Kidney epithelial cell (primary cell): ENCODE results near the gene DNAJC18. TPM values are rescaled to one million over a fixed set of nuclear protein-coding genes. Genes with fewer than 3 reads are reported as not detected.
A peak's percentile ranks its signal among the peaks of the same experiment; 100 is the strongest.

Experiments
- DNase-seq: peaks from one replicate; pipeline ENCODE4 v3.0.0-alpha.2; 2010; ENCODE audit warnings: low read depth
- H3K27me3 ChIP-seq: 2 replicates; pipeline ENCODE4 v1.6.0; 2011; ENCODE audit warnings: low read length; ENCODE audit not compliant: control insufficient read depth, insufficient read depth
- H3K36me3 ChIP-seq: 2 replicates; pipeline ENCODE4 v1.5.1; 2011; ENCODE audit warnings: low read length; ENCODE audit not compliant: control insufficient read depth, insufficient read depth
- H3K4me3 ChIP-seq: 2 replicates; pipeline ENCODE4 v1.5.1; 2011; ENCODE audit warnings: low read depth, mild to moderate bottlenecking, control low read depth, low read length
- CTCF ChIP-seq: IDR thresholded peaks from 2 replicates; pipeline ENCODE4 v1.5.1; 2011; ENCODE audit warnings: mild to moderate bottlenecking, moderate library complexity, low read length, control low read depth, inconsistent platforms; ENCODE audit not compliant: insufficient read depth, poor library complexity, severe bottlenecking
- total RNA-seq: library from RNA; depleted of rRNA; stranded (reverse); fragments of >200 nt; gene quantifications from 2 replicates; pipeline ENCODE4 v1.2.3, GENCODE V29; 2015

The DNAJC18 gene
- total RNA-seq, 1 donor from 2014 or later: 14.2 TPM

DNA sequence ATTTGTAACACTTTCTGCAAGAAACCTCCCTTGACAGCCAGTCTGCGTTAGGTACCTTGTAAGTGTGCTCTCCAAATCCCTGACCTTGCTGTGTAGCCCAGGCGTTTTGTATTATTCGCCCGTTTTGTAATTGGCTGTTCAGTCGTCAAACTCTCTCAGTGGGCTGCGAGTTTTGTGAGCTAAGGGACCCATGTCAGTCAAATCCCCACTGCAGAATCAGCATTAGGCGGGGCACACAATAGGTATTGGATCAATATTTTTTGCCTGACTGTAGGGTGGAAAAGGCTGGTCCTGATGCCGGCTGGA lies 665 bp downstream of the DNAJC18 start:
- peak overlapping the region; percentile 68 for H3K4me3 ChIP-seq
- no peak for TF ChIP-seq CTCF
- DNase-seq: no peak

DNA sequence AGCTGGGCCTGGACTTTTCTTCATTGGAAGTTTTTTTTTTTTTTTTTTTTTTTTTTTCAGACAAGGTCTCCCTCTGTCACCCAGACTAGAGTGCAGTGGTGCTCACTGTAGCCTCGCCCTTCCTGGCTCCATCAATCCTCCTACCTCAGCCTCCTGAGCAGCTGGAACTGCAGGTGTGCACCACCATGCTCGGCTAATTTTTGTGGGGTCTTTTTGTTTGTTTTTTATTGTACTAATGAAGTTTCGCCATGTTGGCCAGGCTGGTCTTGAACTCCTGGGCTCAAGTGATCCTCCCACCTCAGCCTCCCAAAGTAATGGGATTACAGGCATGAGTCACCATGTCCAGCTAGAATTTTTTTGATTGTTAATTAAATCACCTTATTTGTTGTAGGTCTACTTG lies 3.6 kb downstream of the DNAJC18 start:
- no peak for DNase-seq
- Histone ChIP-seq H3K4me3 (no peak overlapping the region), H3K36me3 (no peaks in the 10 kb centered on the region), H3K27me3 (no peaks in the 10 kb centered on the region)
- TF ChIP-seq CTCF: no peak

More for the DNA sequence above, 665 bp downstream of the DNAJC18 start:
- H3K36me3 ChIP-seq: no peaks in the 10 kb centered on the region
- H3K27me3 ChIP-seq: no peaks in the 10 kb centered on the region

DNA sequence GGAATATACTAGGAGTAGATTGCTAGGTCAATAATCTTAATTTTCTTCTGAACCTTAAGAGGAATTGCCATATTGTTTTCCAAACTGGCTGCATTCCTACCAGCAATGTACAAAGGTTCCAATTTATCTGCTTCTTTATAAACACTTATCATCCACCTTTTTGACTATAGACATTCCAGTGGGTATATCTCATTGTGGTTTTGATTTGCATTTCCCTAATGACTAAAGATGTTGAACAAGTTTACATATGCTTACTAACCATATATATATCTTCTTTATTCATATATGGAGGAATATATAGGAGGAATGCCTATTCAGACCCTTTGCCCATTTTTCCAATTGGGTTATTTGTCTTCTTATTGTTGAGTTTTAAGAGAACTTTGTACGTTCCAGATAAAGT lies 7.6 kb downstream of the DNAJC18 start:
- TF ChIP-seq CTCF: no peak
- H3K27me3 ChIP-seq: no peaks in the 10 kb centered on the region
- H3K36me3 ChIP-seq: no peaks in the 10 kb centered on the region
- no peak for DNase-seq
- no peak overlapping the region for H3K4me3 ChIP-seq

DNA sequence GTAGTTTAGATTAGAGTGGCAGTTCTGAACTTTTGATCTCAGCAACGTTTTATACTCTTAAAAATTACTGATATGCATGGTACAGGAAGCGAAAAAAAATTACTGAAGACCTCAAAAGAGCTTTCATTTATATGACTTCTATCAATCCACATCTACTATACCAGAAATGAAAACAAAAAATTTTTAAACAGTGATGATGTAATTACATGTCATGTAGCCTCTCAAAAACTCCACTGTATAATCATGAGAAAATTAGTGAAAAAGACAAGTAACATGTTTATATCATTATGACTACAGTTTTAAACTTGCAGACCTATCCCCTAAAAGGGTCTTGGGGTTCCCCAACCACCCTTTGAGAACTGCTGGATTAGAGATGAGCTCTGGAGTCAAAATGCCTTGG lies 9.3 kb downstream of the DNAJC18 start:
- H3K36me3 ChIP-seq: no peaks in the 10 kb centered on the region
- no peak for TF ChIP-seq CTCF
- H3K27me3 ChIP-seq: no peaks in the 10 kb centered on the region
- DNase-seq: no peak
- no peak overlapping the region for H3K4me3 ChIP-seq

- no peak overlapping the region for H3K4me3 ChIP-seq
- H3K36me3 ChIP-seq: no peaks in the 10 kb centered on the region
- no peaks in the 10 kb centered on the region for H3K27me3 ChIP-seq
- TF ChIP-seq CTCF: no peak
- DNase-seq: no peak
Measured at GRCh38 chr5:139426203-139426885, 13.0 kb downstream of the DNAJC18 start.

GRCh38 chr5:139425497-139425896 lies 13.8 kb downstream of the DNAJC18 start:
- Histone ChIP-seq H3K27me3 (no peaks in the 10 kb centered on the region), H3K36me3 (no peaks in the 10 kb centered on the region), H3K4me3 (no peak overlapping the region)
- no peak for TF ChIP-seq CTCF
- no peak for DNase-seq
